Neural cell (in vitro differentiated cells): Measurements from ENCODE around the gene HBG1.

Source experiments
- CTCF ChIP-seq: fragments of 450-650 bp; IDR thresholded peaks from 2 replicates; pipeline ENCODE4 v1.5.1; 2014; ENCODE audit warnings: antibody characterized with exemption, mild to moderate bottlenecking, moderate library complexity; ENCODE audit not compliant: poor library complexity, severe bottlenecking
- EZH2 ChIP-seq: fragments of 200-600, 300-800 bp; shearing (Covaris generic), sonication (generic); IDR thresholded peaks from 2 replicates; pipeline ENCODE4 v1.6.1; 2014; ENCODE audit warnings: antibody characterized with exemption, low read length, borderline replicate concordance, mild to moderate bottlenecking; ENCODE audit not compliant: insufficient read depth, poor library complexity, severe bottlenecking
- POLR2AphosphoS5 ChIP-seq: IDR thresholded peaks from 2 replicates; pipeline ENCODE4 v1.6.1; 2012
- RAD21 ChIP-seq: fragments of 450-650 bp; conservative IDR thresholded peaks from 2 replicates; pipeline ENCODE4 v1.6.1; 2014; ENCODE audit warnings: antibody characterized with exemption, mild to moderate bottlenecking, moderate library complexity

GRCh38 chr11:5286901-5287300 is 37.2 kb upstream of the HBG1 start:
- TF ChIP-seq POLR2AphosphoS5: no peak
- no peak for TF ChIP-seq CTCF
- TF ChIP-seq RAD21: no peak
- no peak for TF ChIP-seq EZH2
